Measurements from ENCODE around the gene UBE2L3. TPM values are rescaled to one million over a fixed set of nuclear protein-coding genes. Genes with fewer than 3 reads are reported as not detected.

The UBE2L3 gene
- total RNA-seq, 1 donor from 2014 or later, result 39.8 TPM

DNA sequence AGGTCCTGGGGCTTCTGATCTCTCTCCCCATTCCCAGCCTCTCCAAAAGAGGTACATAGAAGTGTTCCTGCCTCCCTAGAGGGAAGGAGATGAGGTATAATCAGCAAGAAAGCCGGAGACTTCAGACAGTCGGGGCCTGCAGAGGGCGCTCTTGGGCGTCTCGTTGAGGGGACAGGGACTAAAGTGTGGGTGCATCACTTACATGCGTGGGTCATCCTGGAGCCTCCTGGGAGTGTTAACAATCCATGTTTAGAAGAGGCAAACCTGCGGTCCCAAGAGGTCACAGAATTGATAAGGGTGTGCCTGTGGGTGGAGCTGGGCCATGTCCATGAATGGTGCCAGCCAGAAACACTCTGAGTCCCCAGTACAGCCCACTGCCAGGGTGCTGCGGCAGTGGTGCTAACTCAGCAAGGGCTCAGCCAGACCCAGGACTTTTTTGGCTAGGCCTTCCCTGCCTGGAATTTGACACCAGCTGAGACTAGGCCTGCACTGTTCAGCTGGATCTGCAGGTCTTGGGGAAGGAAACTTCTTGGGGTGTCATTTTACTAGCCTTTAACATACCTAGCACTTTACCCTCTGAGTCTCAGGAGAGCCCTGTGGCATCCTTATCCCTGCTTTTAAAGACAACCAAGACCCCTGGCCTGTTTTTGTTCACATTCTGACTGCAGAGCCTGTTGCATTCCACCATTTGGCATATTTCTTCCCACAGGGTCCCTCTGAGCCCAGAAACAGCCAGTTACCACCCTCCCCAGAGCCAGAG is 56.8 kb downstream of the UBE2L3 start:
- H3K36me3 Mint-ChIP-seq (ENCODE audit: low read depth), result peaks cover 71% of the 10 kb centered on the region
- H3K4me3 Mint-ChIP-seq, result no peak overlapping the region

DNA sequence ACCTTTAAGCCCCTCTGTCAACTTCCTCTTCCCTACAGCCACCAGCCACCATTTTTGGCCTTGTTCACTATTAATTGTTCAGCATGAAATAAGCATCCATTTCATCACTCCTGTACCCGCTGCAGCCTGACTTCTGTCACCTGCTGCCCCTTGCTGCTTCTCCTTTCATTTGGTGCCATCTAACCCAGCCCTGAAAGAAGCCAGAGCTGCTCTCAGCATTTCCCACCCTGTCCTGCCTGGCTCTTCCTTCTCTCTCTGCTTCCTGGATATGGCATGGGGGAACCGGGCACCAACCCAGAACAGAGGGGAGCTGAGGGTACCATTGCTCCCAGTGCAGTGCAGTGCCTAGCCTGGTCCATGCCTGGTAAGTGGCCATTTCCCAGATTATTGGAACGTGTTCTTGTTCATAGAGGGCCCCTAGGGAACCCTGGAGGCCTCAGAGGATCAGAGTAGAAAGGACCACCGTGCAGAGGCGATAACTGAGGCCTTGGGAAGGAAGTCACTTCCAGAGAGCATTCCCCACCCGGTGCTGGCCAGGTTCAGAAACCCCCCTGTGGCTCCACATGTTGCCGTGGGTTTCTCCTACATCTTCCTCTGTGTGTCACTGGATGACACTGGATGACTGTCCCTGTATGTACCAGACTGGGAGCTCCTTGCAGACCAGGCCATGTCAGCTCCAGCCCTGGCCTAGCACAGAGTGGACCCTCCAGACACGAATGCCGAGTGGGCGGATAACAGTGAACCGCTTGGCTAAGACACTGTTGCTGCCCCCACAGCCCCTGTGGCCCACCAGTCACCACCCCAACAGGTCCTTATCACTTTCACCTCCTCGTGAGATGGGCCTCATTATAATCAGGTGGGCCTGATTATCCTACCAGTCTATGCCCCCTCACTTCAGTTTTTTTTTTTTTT is 57.6 kb downstream of the UBE2L3 start:
- ChIA-PET CTCF (no interaction called here), POLR2A (interaction anchor here (0.6 to 0.8 kb wide), 2 partner anchors 31 to 158 kb away, joined by 3 to 4 read pairs; no protein-coding TSS in a partner anchor)
- DNase-seq (no peak), ATAC-seq (ENCODE audit: low read depth) (no peak)
- Mint-ChIP-seq H3K36me3 (ENCODE audit: low read depth) (peaks cover 69% of the 10 kb centered on the region), H3K9me3 (no peaks in the 10 kb centered on the region), H3K27me3 (no peaks in the 10 kb centered on the region), H3K4me3 (no peak overlapping the region), H3K4me1 (peaks cover 39% of the 10 kb centered on the region), H3K27ac (peak overlapping the region; percentile 10)
- TF ChIP-seq, protein P1, sequence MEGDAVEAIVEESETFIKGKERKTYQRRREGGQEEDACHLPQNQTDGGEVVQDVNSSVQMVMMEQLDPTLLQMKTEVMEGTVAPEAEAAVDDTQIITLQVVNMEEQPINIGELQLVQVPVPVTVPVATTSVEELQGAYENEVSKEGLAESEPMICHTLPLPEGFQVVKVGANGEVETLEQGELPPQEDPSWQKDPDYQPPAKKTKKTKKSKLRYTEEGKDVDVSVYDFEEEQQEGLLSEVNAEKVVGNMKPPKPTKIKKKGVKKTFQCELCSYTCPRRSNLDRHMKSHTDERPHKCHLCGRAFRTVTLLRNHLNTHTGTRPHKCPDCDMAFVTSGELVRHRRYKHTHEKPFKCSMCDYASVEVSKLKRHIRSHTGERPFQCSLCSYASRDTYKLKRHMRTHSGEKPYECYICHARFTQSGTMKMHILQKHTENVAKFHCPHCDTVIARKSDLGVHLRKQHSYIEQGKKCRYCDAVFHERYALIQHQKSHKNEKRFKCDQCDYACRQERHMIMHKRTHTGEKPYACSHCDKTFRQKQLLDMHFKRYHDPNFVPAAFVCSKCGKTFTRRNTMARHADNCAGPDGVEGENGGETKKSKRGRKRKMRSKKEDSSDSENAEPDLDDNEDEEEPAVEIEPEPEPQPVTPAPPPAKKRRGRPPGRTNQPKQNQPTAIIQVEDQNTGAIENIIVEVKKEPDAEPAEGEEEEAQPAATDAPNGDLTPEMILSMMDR (IDR thresholded peaks at IDR 0.05), result no peak
- intact Hi-C loops (cut with micrococcal nuclease), result loop anchor here (10.0 kb wide), 1 partner anchor 50 kb away; no protein-coding TSS in a partner anchor

More for the DNA sequence above, 56.8 kb downstream of the UBE2L3 start:
- Mint-ChIP-seq H3K27me3 (no peaks in the 10 kb centered on the region), H3K9me3 (no peaks in the 10 kb centered on the region), H3K4me1 (peaks cover 35% of the 10 kb centered on the region), H3K27ac (peak overlapping the region; percentile 10)
- ATAC-seq (ENCODE audit: low read depth), result no peak
- ChIA-PET CTCF (no interaction called here), POLR2A (no interaction called here)
- intact Hi-C loops (cut with micrococcal nuclease), result loop anchor here (10.0 kb wide), 1 partner anchor 49 kb away; no protein-coding TSS in a partner anchor
- TF ChIP-seq, protein P1 (IDR thresholded peaks at IDR 0.05), result no peak
- DNase-seq, result no peak

DNA sequence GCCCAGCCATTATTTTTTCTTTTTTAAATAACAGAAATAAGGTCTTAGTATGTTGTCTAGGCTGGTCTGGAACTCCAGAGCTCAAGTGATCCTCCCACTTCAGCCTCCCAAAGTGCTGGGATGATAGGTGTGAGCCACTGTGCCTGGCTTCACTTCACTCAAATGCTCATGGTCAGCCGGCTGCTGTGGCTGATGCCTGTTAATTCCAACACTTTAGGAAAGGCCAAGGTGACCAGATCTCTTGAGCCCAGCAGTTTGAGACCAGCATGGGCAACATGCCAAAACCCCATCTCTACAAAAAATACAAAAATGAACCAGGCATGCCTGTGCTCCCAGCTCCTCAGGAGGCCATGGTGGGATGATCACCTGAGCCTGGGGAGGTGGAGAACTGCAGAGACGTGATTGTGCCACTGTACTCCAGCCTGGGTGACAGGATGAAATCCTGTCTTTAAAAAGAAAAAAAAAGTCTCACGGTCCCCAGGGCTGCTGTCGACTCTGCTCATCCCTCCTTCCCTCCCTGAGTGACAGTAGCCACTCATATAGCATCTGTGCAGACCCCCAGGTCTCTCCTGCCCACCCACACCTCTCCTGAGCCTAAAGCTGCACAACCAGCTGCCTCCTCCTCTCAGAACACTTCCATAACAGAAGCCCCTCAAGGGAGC is 58.7 kb downstream of the UBE2L3 start:
- no peaks in the 10 kb centered on the region for H3K27me3 Mint-ChIP-seq
- no peak overlapping the region for H3K27ac Mint-ChIP-seq
- intact Hi-C loops (cut with micrococcal nuclease), result loop anchor here (10.0 kb wide), 1 partner anchor 51 kb away; no protein-coding TSS in a partner anchor
- ATAC-seq (ENCODE audit: low read depth) (no peak), DNase-seq (no peak)
- peaks cover 46% of the 10 kb centered on the region for H3K4me1 Mint-ChIP-seq
- ChIA-PET POLR2A (interaction anchor here (0.9 kb wide), 1 partner anchor 9 kb away, joined by 6 read pairs; no protein-coding TSS in a partner anchor), CTCF (no interaction called here)
- H3K36me3 Mint-ChIP-seq (ENCODE audit: low read depth), result peaks cover 60% of the 10 kb centered on the region
- TF ChIP-seq, protein P1 (IDR thresholded peaks at IDR 0.05), result no peak
- no peak overlapping the region for H3K4me3 Mint-ChIP-seq
- H3K9me3 Mint-ChIP-seq, result no peaks in the 10 kb centered on the region

DNA sequence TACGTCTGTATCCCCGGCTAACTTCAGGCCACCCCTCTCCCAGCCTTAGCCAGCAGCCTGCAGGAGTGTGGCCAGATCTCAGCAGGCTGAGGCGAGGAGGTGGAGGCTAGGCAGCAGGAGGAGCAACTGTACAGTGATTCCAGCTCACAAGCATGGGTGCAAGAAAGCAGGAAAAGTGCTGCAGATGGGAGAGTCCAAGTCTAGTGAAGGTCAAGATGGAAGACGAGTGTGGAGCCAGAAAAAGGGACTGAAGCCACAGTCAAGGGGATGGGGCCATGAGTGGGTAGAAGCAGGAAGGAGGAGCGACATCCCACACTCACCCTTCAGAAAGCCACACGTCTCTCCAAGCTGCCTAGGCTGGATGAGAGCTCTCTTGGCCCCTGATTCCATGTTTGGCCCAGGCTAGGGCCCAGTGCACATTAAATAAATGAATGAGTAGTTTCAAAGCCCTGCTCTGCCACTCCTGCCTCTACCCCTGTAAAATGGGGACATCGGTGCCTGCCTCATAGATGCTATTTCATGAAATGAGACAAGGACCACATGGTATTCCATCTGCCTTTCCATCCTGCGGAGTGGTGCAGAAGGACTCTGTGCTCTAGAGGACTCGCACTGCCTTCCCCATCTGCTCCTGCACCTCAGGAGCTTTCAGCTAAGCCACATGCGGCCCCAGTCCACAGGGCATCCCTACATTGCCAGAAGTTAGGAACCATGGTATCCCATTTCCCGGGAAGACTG is 59.4 kb downstream of the UBE2L3 start:
- DNase-seq, result no peak
- H3K4me3 Mint-ChIP-seq, result no peak overlapping the region
- TF ChIP-seq, protein P1 (IDR thresholded peaks at IDR 0.05), result no peak
- ChIA-PET CTCF (no interaction called here), POLR2A (interaction anchor here (0.9 to 7.4 kb wide), 2 partner anchors 10 to 15 kb away, joined by 6 to 110 read pairs; partner anchors contain the start of gene SDF2L1)
- H3K9me3 Mint-ChIP-seq, result no peaks in the 10 kb centered on the region
- no peak for ATAC-seq (ENCODE audit: low read depth)
- peaks cover 55% of the 10 kb centered on the region for H3K36me3 Mint-ChIP-seq (ENCODE audit: low read depth)
- intact Hi-C loops (cut with micrococcal nuclease), result loop anchor here (10.0 kb wide), 1 partner anchor 52 kb away; no protein-coding TSS in a partner anchor
- H3K27ac Mint-ChIP-seq, result no peak overlapping the region
- H3K27me3 Mint-ChIP-seq, result no peaks in the 10 kb centered on the region
- peaks cover 45% of the 10 kb centered on the region for H3K4me1 Mint-ChIP-seq

All from activated B cell treated with CpG ODN at 0.5 μM for 24 hours (primary cell).